Endodermal cell (in vitro differentiated cells): ENCODE measurements around the gene MBOAT1. TPM values are rescaled to one million over a fixed set of nuclear protein-coding genes. Genes with fewer than 3 reads are reported as not detected.

ENCODE experiments used
- DNase-seq: peaks from one replicate; pipeline ENCODE4 v3.0.0-alpha.2; 2017
- H3K27ac ChIP-seq: 2 replicates; pipeline ENCODE4 v1.5.1; 2013; ENCODE audit warnings: mild to moderate bottlenecking, low read depth, low read length, moderate library complexity
- H3K27me3 ChIP-seq: 2 replicates; pipeline ENCODE4 v1.6.1; 2013; ENCODE audit warnings: mild to moderate bottlenecking, low read length, moderate library complexity; ENCODE audit not compliant: insufficient read depth, control insufficient read depth, poor library complexity, severe bottlenecking
- H3K36me3 ChIP-seq: 2 replicates; pipeline ENCODE4 v1.7.0; 2013; ENCODE audit warnings: mild to moderate bottlenecking, low read length, moderate library complexity; ENCODE audit not compliant: control insufficient read depth, insufficient read depth
- H3K4me1 ChIP-seq: one replicate; pipeline ENCODE4 v1.7.0; 2013; ENCODE audit warnings: low read length; ENCODE audit not compliant: control insufficient read depth, insufficient read depth
- H3K4me3 ChIP-seq: 2 replicates; pipeline ENCODE4 v1.5.1; 2013; ENCODE audit warnings: mild to moderate bottlenecking, low read length, moderate library complexity
- H3K9ac ChIP-seq: 2 replicates; pipeline ENCODE4 v1.6.1; 2013; ENCODE audit warnings: mild to moderate bottlenecking, low read length, moderate library complexity; ENCODE audit not compliant: poor library complexity, severe bottlenecking; ENCODE audit errors: extremely low read depth
- H3K9me3 ChIP-seq: 2 replicates; pipeline ENCODE4 v1.6.1; 2013; ENCODE audit warnings: mild to moderate bottlenecking, low read length, moderate library complexity; ENCODE audit not compliant: control insufficient read depth
- H3K27ac Mint-ChIP-seq: 2 replicates; pipeline ENCODE4 v1.8.0; 2020; ENCODE audit warnings: mixed read lengths
- H3K27me3 Mint-ChIP-seq: 2 replicates; pipeline ENCODE4 v1.8.0; 2021; ENCODE audit warnings: mild to moderate bottlenecking, mixed read lengths; ENCODE audit not compliant: insufficient read depth
- H3K36me3 Mint-ChIP-seq: 2 replicates; pipeline ENCODE4 v1.8.0; 2020; ENCODE audit warnings: low read depth, mixed read lengths
- H3K4me1 Mint-ChIP-seq: 2 replicates; pipeline ENCODE4 v1.8.0; 2020; ENCODE audit warnings: mixed read lengths
- H3K4me3 Mint-ChIP-seq: 2 replicates; pipeline ENCODE4 v1.8.0; 2020; ENCODE audit warnings: mild to moderate bottlenecking, moderate library complexity, mixed read lengths
- H3K9me3 Mint-ChIP-seq: 2 replicates; pipeline ENCODE4 v1.8.0; 2020; ENCODE audit warnings: mild to moderate bottlenecking, mixed read lengths
- WGBS, 2 experiments: methylation state at CpG; one replicate each; pipeline versions ENCODE4 v1.1.5 to v1.1.7; 2013; ENCODE audit warnings: missing lambda C conversion rate in 2 of 2, mixed read lengths in 1 of 2; ENCODE audit not compliant: insufficient coverage in 1 of 2, insufficient read length in 1 of 2; 5-methylcytosine and 5-hydroxymethylcytosine counted together
- total RNA-seq, 2 donors: library from RNA; stranded (reverse); fragmentation: NEBNext Ultra II Directional in 1 of 2; extraction: Animal tissue kit (Norgen Biotek cat#: 25700) in 1 of 2; gene quantifications; 2 replicates in 1 of 2; 3 replicates in 1 of 2; pipeline ENCODE4 v1.2.1, GENCODE V29; 2021
- TF ChIP-seq, protein P1 (sequence below): fragments of 200-600 bp; sonication (generic); conservative IDR thresholded peaks from 2 replicates; pipeline ENCODE4 v1.5.0; 2021; ENCODE audit warnings: antibody characterized with exemption, mild to moderate bottlenecking

The MBOAT1 gene
- total RNA-seq, 2 donors from 2014 or later = 7.7 to 9.4 TPM

DNA sequence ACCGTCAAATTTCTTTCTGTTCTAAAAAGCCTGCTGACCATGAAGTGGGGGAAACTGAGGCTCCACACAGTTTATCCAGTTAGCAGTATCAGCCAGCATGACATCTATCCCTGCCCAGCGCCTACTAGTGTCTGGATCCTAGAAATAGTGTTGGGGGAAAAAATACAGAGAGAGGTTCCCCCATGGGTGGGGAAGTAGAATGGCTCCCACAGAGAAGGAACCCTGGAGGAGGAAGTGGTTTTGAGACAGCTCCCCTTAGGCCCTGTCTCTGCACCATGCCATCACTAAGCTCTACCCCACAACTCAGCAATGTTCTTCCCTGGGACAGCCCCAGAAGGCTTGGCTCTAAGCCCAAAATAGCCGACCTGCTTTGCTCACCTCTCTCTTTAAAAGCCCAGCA is 153.4 kb downstream of the MBOAT1 start:
- no peak for DNase-seq
- WGBS, 2 experiments = 90 to 100% methylated on average over 1 to 3 of the region's 3 CpGs

DNA sequence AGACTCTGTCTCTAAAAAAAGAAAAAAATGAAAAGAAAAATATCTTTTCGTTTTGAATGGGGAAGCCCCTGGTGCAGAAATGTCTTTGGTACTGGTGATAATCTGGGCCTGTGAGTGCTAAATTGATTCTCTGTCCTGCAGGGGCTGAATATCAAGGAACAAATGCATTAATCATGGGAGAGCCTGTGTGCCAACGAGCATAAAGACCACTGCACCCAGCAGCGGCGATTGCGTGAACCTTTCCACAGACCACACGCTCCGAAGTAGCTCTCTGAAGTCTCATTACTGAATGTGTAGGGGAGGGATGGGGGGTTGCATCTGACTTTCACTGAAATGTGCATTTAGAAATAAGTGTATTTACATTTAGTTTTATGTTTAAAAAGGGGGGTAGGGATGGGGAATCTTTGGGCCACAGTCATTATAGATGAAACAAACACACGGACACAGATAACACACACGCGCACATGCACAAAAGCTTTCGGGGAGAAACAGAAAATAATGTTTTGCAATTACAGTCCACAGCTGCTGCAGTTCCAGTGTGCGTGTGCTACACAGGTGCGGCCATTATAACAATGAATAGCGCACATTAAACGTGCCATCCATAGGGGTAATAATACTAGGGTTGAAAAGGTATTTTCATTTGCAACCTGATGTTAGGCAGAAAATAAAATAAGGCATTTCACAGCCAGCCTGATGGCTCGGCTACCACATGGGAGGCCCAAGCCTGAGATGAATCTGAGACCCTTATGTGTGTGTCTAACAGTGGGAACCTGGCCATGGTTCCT is 154.0 kb downstream of the MBOAT1 start:
- Histone ChIP-seq H3K4me1 (no peaks in the 10 kb centered on the region), H3K27me3 (no peaks in the 10 kb centered on the region), H3K9me3 (no peaks in the 10 kb centered on the region), H3K27ac (no peak overlapping the region), H3K9ac (no peak overlapping the region), H3K36me3 (no peaks in the 10 kb centered on the region), H3K4me3 (no peak overlapping the region)
- no peak overlapping the region for H3K4me3 Mint-ChIP-seq
- no peaks in the 10 kb centered on the region for H3K36me3 Mint-ChIP-seq
- TF ChIP-seq, protein P1, sequence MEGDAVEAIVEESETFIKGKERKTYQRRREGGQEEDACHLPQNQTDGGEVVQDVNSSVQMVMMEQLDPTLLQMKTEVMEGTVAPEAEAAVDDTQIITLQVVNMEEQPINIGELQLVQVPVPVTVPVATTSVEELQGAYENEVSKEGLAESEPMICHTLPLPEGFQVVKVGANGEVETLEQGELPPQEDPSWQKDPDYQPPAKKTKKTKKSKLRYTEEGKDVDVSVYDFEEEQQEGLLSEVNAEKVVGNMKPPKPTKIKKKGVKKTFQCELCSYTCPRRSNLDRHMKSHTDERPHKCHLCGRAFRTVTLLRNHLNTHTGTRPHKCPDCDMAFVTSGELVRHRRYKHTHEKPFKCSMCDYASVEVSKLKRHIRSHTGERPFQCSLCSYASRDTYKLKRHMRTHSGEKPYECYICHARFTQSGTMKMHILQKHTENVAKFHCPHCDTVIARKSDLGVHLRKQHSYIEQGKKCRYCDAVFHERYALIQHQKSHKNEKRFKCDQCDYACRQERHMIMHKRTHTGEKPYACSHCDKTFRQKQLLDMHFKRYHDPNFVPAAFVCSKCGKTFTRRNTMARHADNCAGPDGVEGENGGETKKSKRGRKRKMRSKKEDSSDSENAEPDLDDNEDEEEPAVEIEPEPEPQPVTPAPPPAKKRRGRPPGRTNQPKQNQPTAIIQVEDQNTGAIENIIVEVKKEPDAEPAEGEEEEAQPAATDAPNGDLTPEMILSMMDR = no peak
- WGBS, 2 experiments = 88 to 95% methylated on average over 16 of the region's 16 CpGs
- DNase-seq = no peak
- H3K27ac Mint-ChIP-seq = no peak overlapping the region
- H3K9me3 Mint-ChIP-seq = no peaks in the 10 kb centered on the region
- no peaks in the 10 kb centered on the region for H3K27me3 Mint-ChIP-seq
- peaks cover 4% of the 10 kb centered on the region for H3K4me1 Mint-ChIP-seq

More for the DNA sequence above, 153.4 kb downstream of the MBOAT1 start:
- TF ChIP-seq, protein P1 = peak; percentile 21
- Mint-ChIP-seq H3K9me3 (no peaks in the 10 kb centered on the region), H3K4me3 (no peak overlapping the region), H3K4me1 (peaks cover 4% of the 10 kb centered on the region), H3K36me3 (no peaks in the 10 kb centered on the region), H3K27me3 (no peaks in the 10 kb centered on the region), H3K27ac (no peak overlapping the region)
- no peaks in the 10 kb centered on the region for H3K36me3 ChIP-seq
- H3K9ac ChIP-seq = no peak overlapping the region
- H3K27me3 ChIP-seq = no peaks in the 10 kb centered on the region
- no peak overlapping the region for H3K4me3 ChIP-seq
- H3K9me3 ChIP-seq = no peaks in the 10 kb centered on the region
- no peaks in the 10 kb centered on the region for H3K4me1 ChIP-seq
- H3K27ac ChIP-seq = no peak overlapping the region

DNA sequence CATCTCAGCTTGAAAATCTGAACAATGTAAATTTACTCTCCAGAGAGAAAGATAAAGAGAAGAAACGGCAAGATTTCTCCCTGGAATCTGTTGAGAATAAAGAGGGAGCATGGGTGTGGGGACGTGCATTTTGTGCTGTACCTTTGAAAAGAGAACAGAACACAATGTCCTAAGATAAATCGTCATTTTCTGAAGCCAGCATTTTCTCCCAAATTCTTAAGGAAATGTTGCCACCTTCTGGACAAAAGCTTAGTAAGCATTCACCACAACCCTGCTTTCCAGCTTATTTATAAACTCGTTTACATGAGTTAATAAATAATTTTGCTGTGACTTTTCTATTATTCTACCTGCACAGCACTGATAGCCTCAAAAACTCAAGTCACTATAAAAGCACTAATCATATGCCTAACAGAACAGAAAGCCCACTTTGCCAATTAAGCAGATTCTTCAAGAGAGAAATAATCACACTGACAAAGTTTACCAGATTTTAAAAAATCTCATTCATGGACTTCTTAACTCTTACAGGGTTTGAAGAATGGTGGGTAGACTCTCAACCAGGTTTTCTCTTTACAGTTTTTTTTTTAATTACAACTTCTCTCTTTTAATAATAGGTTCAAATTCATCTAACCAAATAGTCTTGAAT is 155.8 kb downstream of the MBOAT1 start:
- no peak overlapping the region for H3K27ac Mint-ChIP-seq
- no peak overlapping the region for H3K27ac ChIP-seq
- no peak for DNase-seq

More for the DNA sequence above, 155.8 kb downstream of the MBOAT1 start:
- Histone ChIP-seq H3K4me1 (no peaks in the 10 kb centered on the region), H3K9ac (no peak overlapping the region), H3K36me3 (no peaks in the 10 kb centered on the region), H3K27me3 (no peaks in the 10 kb centered on the region), H3K4me3 (no peak overlapping the region), H3K9me3 (no peaks in the 10 kb centered on the region)
- TF ChIP-seq, protein P1 = peak; percentile 85
- Mint-ChIP-seq H3K36me3 (no peaks in the 10 kb centered on the region), H3K4me3 (no peak overlapping the region), H3K27me3 (no peaks in the 10 kb centered on the region), H3K4me1 (peaks cover 6% of the 10 kb centered on the region), H3K9me3 (no peaks in the 10 kb centered on the region)
- 20 to 42% methylated on average over 2 to 4 of the region's 4 CpGs for WGBS, 2 experiments
